HTR-8/SVneo (cell line): ENCODE measurements around the gene NBAS.
"Not testable (repeated sequence)": the region's sequence is repeated elsewhere in the genome, so short reads cannot be mapped to it uniquely, and the experiment has no call there.

Source experiments
- DNase-seq: peaks from one replicate; pipeline ENCODE4 v3.0.0; 2011; ENCODE audit warnings: low spot score, mixed read lengths; ENCODE audit not compliant: insufficient read length
- FAIRE-seq: peaks from 2 replicates; lab custom pipeline; 2011; peaks lifted over from hg19 to GRCh38; lab: Jason Lieb, UNC

The NBAS gene

GRCh38 chr2:15561574-15562344, 625 bp upstream of the NBAS start:
- no peak for FAIRE-seq

GRCh38 chr2:15560140-15560987, 770 bp downstream of the NBAS start:
- peak; percentile 33 for DNase-seq
- FAIRE-seq, result no peak

More at GRCh38 chr2:15561574-15562344, 625 bp upstream of the NBAS start:
- DNase-seq, result peak; percentile 27

GRCh38 chr2:15559379-15560139, 1.6 kb downstream of the NBAS start:
- FAIRE-seq, result no peak

DNA sequence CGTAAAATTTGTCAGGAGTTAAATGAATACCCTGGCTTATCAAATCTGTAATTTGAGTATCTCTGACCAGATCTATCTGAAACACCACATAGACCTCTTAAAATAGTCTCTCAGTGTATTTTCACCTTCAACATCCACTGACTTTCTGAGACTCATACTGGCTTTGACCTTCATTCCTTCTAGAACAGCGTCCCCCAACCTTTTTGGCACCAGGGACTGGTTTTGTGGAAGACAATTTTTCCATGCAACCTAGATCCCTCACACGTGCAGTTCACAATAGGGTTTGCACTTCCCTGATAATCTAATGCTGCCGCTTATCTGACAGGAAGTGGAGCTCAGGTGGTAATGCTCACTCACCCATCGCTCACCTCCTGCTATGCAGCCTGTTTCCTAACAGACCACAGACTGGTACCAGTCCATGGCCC, 3.2 kb downstream of the NBAS start:
- no peak for DNase-seq
- no peak for FAIRE-seq

More at GRCh38 chr2:15559379-15560139, 1.6 kb downstream of the NBAS start:
- DNase-seq, result no peak

- FAIRE-seq (no peak), DNase-seq (no peak)
Observed at GRCh38 chr2:15556311-15556930, 4.7 kb downstream of the NBAS start.

GRCh38 chr2:15555760-15556193, 5.4 kb downstream of the NBAS start:
- DNase-seq (no peak), FAIRE-seq (no peak)

- FAIRE-seq (no peak), DNase-seq (no peak)
Observed at GRCh38 chr2:15554525-15555218, 6.5 kb downstream of the NBAS start.

- DNase-seq (no peak), FAIRE-seq (no peak)
Observed at GRCh38 chr2:15553951-15554350, 7.2 kb downstream of the NBAS start.

DNA sequence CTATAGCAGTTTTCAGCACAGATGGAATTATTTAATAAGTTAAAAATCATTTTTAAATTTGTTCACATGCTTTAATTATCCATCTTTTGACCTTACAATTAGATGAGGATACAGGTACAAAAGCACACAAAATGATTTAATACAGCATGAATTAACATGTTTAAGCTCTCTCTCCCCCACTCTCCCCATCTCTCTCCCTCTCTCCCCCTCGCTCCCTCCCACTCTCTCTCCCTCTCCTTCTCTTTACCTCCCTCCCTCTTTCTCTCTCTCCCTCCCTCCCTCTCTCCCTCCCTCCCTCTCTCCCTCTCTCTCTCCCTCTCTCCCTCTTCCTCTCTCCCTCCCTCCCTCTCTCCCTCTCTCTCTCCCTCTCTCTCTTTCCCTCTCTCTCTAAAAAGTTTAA, 7.6 kb downstream of the NBAS start:
- FAIRE-seq (no peak), DNase-seq (no peak)

- FAIRE-seq, result no peak
- no peak for DNase-seq
Observed at GRCh38 chr2:15548974-15549373, 12.2 kb downstream of the NBAS start.

DNA sequence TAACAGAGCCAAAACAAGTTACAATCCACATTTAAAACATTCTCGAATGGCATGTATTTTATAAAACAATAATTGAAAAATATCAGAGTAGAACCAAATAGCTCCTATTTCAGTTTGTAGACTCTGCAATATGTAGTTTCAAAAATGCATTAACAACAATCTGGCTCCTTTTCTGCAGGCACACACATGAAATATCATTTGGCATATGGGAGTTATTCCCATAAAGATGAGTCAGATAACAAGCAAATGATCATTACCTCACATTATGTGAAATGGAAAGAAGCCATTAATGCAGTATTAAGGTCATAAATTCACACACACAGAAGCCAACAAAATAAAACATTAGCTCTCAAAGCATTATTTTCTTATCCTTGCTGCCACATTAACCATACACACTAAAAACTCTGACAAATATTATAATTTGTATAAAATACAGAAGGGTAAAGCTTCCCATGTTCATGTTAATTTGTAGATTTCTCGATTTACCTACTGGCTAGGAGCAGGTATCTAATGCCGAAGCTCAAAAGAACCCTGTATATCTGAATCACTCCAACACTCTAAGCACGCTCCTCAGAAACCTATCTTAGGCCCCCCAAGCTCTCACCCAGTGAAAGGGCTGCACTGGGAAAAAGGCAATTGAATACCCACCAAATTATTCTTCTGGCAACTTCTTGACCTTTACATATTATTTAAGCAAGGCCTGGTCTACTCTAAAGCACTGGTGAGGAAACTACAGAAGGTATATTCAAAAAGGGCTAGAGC, 13.8 kb downstream of the NBAS start:
- DNase-seq (no peak), FAIRE-seq (no peak)

DNA sequence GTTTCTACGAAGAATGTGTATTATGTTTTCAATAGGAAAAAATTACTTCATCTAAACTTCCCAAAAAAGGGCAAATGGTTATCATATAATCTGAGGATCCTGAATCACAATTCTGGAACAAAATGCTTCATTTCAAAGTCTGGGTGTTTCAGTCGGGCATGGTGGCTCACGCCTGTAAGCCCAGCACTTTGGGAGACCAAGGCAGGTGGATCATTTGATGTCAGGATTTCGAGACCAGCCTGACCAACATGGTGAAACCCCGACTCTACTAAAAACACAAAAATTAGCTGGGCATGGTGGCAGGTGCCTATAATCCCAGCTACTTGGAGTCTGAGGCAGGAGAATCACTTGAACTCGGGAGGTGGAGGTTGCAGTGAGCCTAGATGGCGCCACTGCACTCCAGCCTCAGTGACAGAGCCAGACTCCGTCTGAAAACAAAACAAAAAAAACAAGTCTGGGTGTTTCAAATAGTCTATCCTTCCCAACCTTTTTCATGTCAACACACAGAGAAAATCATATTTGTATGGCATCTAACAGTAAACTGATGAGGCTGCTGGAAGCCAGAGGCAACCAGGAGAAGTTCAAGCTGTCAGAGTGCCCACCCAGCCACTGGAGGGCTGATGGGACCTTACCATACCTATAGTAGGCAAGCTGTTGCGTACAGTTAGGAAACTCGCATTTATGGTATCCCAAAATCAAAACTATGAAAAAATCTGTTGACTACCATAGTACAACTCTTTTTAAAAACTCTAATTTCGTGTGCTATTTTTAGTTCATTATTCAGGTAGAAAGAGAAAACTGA, 14.6 kb downstream of the NBAS start:
- FAIRE-seq (no peak), DNase-seq (no peak)

GRCh38 chr2:15544227-15544626, 16.9 kb downstream of the NBAS start:
- FAIRE-seq, result no peak
- DNase-seq, result no peak

DNA sequence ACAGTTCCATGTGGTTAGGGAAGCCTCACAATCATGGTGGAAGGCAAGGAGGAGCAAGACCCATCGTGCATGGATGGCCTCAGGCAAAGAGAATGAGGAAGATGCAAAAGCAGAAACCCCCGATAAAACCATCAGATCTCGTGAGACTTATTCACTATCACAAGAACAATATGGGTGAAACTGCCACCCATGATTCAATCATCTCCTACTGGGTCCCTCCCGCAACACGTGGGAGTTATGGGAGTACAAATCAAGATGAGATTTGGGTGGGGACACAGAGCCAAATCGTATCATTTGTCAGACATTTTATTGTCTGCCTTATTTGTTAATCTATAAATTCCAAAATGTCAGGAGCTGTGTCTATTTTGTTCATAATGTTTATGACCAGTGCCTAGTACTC, 17.6 kb downstream of the NBAS start:
- DNase-seq, result no peak
- no peak for FAIRE-seq

- FAIRE-seq, result no peak
- DNase-seq, result no peak
Observed at GRCh38 chr2:15543053-15543452, 18.1 kb downstream of the NBAS start.

GRCh38 chr2:15542269-15542668, 18.9 kb downstream of the NBAS start:
- not testable (repeated sequence) for FAIRE-seq, DNase-seq

DNA sequence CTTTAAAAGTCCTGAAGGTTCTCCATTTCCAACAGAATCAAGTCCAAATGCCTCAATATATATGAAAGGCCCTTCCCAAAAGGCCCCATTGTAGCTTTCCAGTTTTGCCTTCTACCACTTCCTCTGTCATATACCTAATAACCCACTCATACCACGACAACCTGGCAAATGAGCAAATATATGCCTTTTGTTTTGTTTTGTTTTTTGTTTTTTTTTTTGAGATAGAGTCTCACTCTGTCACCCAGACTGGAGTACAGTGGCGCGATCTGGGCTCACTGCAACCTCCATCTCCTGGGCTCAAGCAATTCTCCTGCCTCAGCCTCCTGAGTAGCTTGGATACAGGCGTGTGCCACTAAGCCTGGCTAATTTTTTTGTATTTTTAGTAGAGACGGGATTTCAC, 20.6 kb downstream of the NBAS start:
- not testable (repeated sequence) for DNase-seq, FAIRE-seq

- FAIRE-seq (no peak), DNase-seq (no peak)
Observed at GRCh38 chr2:15539999-15540398, 21.1 kb downstream of the NBAS start.
